Epithelial cell of prostate (primary cell): ENCODE data around the gene BAZ1B.
A peak's percentile ranks its signal among the peaks of the same experiment; 100 is the strongest.
"Not testable (repeated sequence)": the region's sequence is repeated elsewhere in the genome, so short reads cannot be mapped to it uniquely, and the experiment has no call there.

Experiments
- DNase-seq: peaks from one replicate; pipeline ENCODE4 v3.0.0-alpha.2; 2011; ENCODE audit warnings: low read depth, low spot score
- H3K27ac ChIP-seq: fragments of 450-650 bp; 2 replicates; pipeline ENCODE4 v1.5.1; 2017; ENCODE audit warnings: mild to moderate bottlenecking

The BAZ1B gene

DNA sequence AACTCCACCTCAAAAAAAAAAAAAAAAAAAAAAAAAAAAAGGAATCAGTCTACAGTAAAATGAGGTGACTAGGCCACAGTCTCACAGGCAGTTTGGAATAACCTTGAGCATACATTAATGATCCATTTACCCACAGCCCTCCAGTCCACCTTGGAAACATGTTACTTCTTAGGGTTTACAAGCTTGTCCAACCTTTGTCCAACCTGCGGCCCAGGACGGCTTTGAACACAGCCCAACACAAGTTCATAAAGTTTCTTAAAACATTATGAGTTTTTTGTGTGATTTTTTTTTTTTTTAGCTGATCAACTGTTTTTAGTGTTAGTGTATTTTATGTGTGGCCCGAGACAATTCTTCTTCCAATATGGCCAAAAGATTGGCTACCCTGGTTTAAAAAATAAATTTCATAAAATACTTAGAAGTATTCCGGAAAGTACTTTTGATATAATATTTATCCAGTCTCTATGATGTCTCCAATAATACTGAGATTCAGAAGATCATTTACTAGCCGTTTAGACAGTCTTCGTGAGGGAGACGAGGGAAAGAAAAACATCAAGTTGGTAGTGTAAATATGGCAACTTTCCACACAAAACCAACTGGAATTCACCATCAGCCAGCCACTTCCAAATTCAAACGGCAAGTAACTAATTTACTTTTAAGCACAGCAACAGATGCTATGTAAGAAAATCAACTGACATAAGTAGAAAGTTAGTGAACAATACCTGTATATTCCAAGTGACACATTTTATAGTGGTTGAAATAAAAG lies 9.9 kb downstream of the BAZ1B start:
- no peak for DNase-seq
- H3K27ac ChIP-seq = no peak overlapping the region

DNA sequence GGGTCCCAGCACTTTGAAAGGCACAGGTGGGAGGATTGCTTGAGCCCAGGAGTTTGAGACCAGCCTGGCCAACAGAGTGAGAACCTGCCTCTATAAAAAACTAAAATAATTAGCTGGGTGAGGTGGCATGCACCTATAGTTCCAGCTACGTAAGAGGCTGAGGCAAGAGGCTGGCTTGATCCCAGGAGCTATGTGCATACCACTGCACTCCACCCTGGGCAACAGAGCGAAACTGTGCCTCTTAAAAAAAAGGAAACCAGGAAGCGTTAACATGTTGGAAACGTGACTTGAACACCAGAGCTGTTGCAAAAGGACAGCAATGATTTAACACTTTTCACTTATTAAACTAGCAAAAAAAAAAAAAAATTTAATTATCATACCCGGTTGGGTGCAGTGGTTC lies 12.6 kb downstream of the BAZ1B start:
- no peak for DNase-seq
- no peak overlapping the region for H3K27ac ChIP-seq

DNA sequence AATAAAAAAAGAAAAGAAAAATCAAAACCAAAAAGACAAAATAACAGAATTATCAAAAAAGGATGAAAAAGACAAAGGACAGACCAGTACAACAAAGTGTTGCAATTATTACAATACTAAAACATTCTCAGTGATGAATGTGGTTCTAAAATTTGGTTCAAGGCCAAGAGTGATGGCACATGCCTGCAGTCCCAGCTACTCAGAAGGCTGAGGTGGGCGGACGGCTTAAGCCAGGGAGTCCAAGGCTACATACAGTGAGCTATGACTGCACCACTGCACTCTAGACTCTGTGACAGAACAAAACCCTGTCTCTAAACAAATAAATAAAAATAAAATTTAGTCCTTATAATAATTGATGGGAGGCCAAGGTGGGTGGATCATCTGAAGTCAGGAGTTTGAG lies 14.5 kb downstream of the BAZ1B start:
- no peak for DNase-seq
- H3K27ac ChIP-seq = no peak overlapping the region

DNA sequence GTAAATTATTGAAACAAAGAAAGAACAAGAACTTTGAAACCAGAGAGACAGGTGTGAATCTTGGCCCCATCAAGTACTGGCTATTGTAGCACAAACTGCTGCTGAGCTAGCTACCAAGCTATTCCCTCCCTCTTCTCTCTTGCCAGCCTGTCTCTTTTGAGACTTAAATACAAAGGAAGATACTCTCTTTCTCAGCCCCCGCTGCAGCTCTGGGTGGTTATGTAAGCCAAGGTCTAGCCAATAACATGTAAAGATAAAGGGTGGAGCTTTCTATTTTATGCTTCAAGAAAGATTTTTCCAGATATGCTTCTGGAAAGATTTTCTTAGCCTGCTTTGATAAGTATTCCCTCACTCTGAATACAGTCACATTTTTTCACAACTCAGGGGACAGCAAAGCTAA lies 17.2 kb downstream of the BAZ1B start:
- DNase-seq = no peak
- no peak overlapping the region for H3K27ac ChIP-seq

DNA sequence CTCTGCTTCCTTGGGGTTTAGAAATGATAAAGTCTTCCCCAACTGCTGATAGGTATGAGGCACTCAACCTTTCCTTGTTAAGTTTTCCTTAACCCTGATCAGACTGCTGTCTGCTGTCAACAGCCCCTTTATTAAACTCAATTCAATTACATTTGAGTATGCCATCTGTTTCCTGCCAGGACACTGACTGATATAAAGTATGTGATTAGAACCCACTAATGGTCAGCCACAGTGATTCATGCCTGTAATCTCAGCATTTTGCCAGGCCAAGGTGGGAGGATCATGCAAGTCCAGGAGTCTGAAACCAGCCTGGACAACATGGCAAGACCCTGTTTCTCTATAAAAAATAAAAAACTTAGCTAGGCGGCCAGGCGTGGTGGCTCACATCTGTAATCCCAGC lies 18.1 kb downstream of the BAZ1B start:
- no peak overlapping the region for H3K27ac ChIP-seq
- no peak for DNase-seq

DNA sequence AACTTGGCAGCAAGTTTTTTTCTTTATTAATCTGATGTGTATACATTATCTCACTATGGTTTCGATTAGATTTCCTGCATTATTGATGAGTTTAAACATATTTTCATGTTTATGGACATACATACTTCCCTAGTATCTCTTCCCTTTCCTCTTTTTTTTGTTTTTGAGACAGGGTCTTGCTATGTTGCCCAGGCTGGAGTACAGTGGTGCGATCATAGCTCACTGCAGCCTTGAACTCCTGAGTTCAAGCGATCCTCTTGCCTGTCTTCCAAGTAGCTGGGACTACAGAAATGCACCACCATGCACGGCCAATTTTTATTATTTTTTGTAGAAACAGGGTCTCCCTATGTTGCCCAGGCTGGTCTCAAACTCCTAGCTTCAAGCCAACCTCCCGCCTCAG lies 18.9 kb downstream of the BAZ1B start:
- H3K27ac ChIP-seq = no peak overlapping the region
- DNase-seq = no peak

DNA sequence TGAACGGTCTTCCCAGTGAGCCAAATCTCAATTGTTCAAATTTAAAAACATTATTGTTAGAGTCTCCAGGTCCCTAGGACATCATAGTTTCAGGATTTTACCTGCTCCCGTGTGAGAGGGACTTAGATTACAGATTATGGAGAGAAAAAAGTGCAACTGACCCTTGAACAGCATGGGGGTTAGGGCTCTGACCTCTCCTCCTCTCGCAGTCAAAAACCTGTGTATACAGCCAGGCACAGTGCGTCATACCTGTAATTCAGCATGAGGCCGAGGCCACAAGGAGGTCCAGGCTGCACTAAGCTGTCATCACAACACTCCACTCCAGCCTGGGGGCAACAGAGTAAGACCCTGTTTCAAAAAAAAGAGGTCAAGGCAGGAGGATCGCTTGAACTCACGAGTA lies 25.5 kb downstream of the BAZ1B start:
- H3K27ac ChIP-seq = no peak overlapping the region

DNA sequence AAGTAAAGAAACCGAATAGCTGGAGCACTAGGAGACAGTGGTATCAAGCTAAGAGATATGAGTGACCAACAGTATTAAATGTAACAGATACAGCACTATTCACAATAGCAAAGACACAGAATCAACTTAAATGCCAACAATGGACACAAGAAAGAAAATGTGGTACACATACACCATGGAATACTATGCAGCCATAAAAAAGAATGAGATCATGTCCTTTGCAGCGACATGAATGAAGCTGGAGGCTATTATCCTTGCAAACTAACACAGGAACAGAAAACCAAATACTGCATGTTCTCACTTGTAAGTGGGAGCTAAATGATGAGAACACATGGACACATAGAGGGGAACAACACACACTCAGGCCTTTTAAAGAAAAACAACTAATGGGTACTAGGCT lies 26.6 kb downstream of the BAZ1B start:
- not testable (repeated sequence) for DNase-seq, H3K27ac ChIP-seq

More for the DNA sequence above, 25.5 kb downstream of the BAZ1B start:
- DNase-seq = no peak

DNA sequence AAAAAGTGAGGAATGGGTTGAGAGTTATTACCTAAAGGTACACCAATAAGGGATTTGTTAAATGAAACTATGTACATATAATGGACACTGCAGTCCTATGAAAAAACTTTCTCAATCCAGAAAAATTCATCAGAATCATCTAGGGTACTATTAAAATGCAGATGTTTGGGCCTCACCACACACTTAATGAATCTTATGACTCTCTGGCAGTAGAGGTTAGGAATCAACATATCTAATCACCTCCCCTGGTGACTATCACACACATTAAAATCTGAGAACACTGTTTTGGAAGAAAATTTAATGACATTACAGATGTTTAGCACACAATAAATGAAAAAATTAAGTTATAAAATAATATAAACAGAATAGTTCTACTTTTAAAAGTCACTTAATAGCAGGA lies 32.1 kb downstream of the BAZ1B start:
- no peak for DNase-seq
- H3K27ac ChIP-seq = no peak overlapping the region

DNA sequence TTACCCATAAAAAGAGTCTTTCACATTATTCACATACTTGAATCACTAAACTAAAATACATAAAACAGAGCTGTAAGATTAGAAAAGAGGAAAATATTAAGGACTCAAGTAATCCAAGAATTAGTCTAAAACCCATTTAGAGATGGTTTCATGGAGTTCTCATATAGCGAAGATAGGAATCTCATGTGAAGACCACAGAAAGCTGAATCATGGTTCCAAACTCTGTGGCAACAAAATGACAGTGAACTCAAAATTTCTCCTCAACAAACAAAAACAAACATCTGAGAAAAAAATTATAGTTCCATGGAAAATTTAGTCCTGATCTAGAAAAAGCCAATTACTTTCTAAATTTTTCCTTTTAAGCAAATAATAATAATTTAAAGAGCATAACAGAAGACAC lies 34.6 kb downstream of the BAZ1B start:
- DNase-seq = no peak
- no peak overlapping the region for H3K27ac ChIP-seq

DNA sequence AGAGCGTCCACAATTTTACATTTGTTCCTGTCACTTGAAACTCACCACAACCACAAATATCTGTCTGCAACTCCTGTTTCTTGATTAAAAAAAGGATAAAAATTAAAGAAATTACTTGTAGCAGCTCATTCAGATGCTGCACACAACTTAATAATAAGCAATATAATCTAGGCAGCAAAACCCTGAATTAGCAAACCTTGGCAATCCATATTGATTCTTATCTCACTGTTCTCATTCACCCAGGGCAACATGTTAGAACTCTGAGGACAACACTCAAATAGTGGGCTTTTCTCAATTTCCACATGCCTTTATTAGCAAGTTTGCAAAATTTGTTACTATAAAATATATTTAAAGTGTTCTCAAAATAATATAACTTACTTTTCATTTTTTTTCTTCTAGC lies 38.9 kb downstream of the BAZ1B start:
- no peak for DNase-seq
- H3K27ac ChIP-seq = no peak overlapping the region

DNA sequence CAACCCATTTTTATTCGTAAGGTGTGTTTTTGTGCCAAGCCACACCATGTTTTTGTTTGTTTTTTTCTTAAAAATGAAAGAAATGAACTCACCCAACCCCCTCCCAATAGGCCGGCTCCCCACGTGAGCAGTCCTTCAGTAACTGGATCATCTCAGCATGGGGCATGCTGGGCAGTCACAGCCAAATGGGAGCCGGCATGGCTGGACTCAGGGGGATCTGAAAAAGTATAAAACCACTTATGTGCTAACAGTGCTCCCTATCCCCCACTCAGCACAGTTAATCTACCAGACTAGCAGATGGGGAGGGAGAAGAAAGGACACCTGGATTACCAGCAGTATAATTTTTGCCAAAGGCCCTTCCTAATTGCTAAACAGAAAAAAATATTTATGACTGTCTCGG lies 39.3 kb downstream of the BAZ1B start:
- H3K27ac ChIP-seq = no peak overlapping the region
- DNase-seq = no peak

DNA sequence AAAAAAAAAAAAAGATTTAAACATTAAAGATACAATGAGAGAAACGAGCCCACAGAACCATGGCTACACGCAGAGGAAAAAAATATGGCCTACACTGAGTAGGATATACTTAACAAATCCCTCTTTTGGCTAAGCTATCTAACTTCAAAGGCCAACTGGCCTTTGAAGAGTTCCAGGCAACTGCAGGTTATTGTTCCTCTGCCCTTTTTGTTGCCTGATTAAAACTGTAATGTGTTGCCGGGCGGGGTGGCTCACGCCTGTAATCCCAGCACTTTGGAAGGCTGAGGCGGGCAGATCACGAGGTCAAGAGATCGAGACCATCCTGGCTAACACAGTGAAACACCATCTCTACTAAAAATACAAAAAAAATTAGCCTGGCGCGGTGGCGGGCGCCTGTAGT lies 40.6 kb downstream of the BAZ1B start:
- H3K27ac ChIP-seq = not testable (repeated sequence)

DNA sequence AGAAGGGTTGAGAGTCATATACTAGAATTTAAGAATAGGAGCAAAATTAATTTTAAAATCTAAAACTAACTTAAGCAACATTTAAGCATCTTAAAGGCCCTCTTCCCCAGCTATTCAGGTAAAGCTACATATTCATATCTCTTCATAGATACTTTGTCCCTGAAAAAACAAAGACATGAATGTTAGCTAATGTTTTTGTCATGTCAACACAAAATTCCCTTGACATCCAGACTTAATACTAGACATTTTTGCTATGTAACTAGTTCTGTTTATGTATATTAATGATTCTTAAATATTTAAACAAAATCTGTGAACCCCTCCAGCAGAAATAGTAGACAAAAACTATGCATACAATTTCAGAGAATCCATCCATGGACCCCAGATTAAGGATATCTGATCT lies 43.5 kb downstream of the BAZ1B start:
- no peak for DNase-seq
- H3K27ac ChIP-seq = no peak overlapping the region

More for the DNA sequence above, 40.6 kb downstream of the BAZ1B start:
- DNase-seq = not testable (repeated sequence)

DNA sequence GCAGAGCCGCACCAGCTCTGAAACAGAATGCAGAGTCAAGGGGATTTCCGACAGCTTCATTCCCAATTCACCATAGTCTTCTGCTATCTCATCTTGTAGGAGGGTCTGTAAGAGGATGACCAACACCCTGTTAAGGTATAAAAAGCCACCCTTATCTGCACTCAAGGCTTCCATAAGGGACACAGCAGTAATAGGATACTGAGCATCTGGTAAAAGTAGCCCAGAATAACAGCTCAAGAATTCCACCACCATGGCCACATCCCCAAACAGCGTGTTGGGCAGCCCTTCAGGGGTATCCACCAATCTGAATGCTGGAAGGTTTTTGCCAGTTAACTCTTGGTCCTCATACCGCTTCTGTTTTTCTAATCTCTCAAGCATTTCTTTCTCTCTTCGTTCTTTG lies 44.7 kb downstream of the BAZ1B start:
- H3K27ac ChIP-seq = no peak overlapping the region
- DNase-seq = no peak

DNA sequence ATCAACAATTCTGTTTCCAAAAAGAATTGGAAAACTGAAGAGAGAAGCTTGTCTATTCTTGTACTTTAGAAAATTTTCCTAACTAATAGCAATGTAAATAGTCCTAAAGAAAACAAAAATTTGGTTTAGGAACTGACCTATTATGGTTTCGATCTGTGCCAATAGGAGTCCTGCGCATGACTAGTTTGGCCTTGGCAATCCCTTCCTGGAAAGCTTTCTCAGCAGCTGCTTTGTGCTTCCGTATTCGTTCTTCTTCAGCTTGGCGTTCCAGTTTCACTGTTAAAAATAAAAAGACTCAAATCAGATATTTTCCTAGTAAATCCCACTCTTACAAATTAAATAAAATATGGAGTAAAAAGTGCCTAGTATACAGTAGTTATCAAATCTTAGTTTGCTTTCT lies 51.9 kb downstream of the BAZ1B start:
- H3K27ac ChIP-seq = no peak overlapping the region
- DNase-seq = no peak

DNA sequence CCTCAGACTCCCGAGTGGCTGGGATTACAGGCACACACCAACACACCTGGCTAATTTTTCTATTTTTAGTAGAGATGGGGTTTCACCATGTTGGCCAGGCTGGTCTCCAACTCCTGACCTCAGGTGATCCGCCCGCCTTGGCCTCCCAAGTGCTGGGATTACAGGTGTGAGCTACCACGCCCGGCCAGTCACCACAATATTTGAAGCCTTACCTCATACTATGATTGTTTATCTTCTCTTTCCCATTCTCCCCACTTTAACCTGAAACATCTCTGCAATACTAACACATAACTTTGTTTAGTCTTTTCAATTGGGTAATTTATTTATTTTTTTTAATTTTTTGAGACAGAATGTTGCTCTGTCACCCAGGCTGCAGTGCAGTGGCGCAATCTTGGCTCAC lies 55.0 kb downstream of the BAZ1B start:
- peak; percentile 10 for DNase-seq
- peak overlapping the region; percentile 74 for H3K27ac ChIP-seq

DNA sequence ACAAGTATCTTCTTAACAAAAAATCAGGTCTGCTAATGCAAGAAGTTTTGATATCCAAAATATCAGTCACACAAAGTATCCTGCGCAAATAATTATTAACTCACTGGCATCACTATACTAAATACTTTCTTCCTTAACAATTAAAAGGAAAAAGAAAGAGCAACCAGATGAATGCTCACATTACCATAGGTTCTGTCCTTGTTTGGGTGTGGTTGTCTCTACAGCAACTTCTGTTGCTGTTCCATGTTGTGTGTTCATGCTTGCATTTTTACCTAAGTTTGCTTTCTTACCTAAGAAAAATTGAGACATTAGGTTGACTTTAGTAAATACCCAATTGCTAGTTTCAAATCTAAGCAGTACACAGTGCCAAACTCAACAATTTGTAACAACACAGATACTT lies 56.0 kb downstream of the BAZ1B start:
- DNase-seq = no peak
- peak overlapping the region; percentile 74 for H3K27ac ChIP-seq

DNA sequence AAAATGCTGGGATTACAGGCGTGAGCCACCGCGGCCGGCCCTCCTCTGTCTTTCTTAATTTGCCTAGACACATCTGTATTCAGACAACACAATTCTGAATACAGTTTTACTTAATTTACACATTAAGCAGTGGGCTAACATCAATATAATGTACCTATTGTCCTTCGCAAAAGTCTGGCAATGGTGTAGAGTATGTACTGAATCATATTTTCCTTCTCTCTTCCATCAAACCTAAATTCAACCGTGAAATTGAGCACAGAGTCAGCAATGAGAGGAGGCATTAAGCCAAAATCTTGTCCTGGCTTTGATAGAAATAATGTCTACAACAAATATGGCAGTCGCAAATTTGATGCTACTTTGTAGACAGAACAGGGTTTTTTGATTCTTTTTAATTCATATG lies 58.1 kb downstream of the BAZ1B start:
- DNase-seq = no peak
- no peak overlapping the region for H3K27ac ChIP-seq

DNA sequence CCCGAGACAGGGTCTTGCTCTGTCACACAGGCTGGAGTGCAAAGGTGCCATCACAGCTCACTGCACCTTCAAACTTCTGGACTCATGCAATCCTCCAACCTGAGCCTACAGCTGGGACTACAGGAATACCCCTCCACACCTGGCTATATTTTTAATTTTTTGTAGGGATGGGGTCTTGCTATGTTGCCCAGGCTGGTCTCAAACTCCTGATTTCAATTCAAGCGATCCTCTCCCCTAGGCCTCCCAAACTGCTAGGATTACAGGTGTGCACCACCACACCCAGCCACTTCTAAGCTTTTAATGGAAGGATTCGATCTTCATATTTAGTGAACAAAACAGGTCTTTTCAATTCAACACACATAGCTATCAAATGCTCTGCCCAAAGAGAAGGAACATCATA lies 58.8 kb downstream of the BAZ1B start:
- DNase-seq = no peak
- no peak overlapping the region for H3K27ac ChIP-seq

DNA sequence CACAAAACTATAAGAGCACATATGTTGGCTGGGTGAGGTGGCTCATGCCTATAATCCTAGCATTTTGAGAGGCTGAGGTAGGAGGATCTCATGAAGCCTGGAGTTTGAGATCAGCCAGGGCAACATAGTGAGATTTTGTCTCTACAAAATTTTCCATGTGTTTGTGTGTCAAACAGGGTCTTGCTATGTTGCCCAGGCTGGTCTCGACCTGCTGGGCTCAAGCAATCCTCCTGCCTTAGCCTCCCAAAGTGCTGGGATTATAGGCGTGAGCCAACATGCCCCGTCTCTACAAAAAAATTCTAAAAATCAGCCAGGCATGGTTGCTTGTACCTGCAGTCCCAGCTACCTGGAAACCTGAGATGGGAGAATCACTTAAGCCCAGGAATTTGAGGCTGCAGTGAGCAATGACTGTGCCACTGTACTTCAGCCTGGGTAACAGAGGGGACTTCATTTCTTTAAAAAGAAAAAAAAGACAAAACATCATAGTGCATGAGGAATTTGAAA lies 60.3 kb downstream of the BAZ1B start:
- H3K27ac ChIP-seq = no peak overlapping the region
- no peak for DNase-seq

DNA sequence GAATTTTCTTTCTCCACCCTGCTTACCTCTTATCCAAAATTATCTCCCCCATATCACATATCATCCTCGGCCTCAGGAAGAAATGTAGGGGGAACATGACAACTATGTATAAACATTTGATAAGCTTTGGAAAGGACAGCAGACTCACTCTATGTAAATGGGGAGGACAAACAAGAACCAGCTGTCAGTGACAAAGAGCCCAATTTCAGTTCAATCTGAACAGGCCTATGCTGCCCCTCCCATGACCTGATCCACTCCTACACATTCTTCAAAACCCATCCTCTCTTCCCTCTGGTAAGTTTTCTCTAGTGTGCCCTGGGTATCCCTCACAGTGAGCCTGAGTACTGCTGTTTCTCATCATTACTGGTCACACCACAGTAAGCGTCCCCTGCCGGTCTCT lies 67.7 kb downstream of the BAZ1B start:
- no peak overlapping the region for H3K27ac ChIP-seq
- no peak for DNase-seq
